Measurements from ENCODE around the gene CEACAM6.

The CEACAM6 gene

GRCh38 chr19:41799444-41800000 lies 44.2 kb downstream of the CEACAM6 start:
- DNase-seq: no peak

GRCh38 chr19:41801031-41801430 lies 45.7 kb downstream of the CEACAM6 start:
- no peak for DNase-seq

- no peak for DNase-seq
Measured at GRCh38 chr19:41801792-41802211, 46.5 kb downstream of the CEACAM6 start.

GRCh38 chr19:41802770-41803169 lies 47.4 kb downstream of the CEACAM6 start:
- no peak for DNase-seq

- DNase-seq: no peak
Measured at GRCh38 chr19:41804336-41804735, 49.0 kb downstream of the CEACAM6 start.

- no peak for DNase-seq
Measured at GRCh38 chr19:41807176-41807575, 51.8 kb downstream of the CEACAM6 start.

GRCh38 chr19:41808663-41809566 lies 53.6 kb downstream of the CEACAM6 start:
- no peak for DNase-seq

- DNase-seq: no peak
Measured at GRCh38 chr19:41810301-41810700, 55.0 kb downstream of the CEACAM6 start.

- no peak for DNase-seq
Measured at GRCh38 chr19:41811036-41811435, 55.7 kb downstream of the CEACAM6 start.

GRCh38 chr19:41811981-41812380 lies 56.7 kb downstream of the CEACAM6 start:
- no peak for DNase-seq

- DNase-seq: no peak
Measured at GRCh38 chr19:41813911-41814310, 58.6 kb downstream of the CEACAM6 start.

- DNase-seq: no peak
Measured at GRCh38 chr19:41815301-41815700, 60.0 kb downstream of the CEACAM6 start.

GRCh38 chr19:41816761-41817160 lies 61.4 kb downstream of the CEACAM6 start:
- DNase-seq: no peak

GRCh38 chr19:41821003-41821735 lies 65.8 kb downstream of the CEACAM6 start:
- no peak for DNase-seq

Measured in stimulated activated CD4-positive, alpha-beta T cell treated with anti-CD3 and anti-CD28 coated beads, Interleukin-12 subunit alpha, Interleukin-12 subunit beta, amount 100 ng/mL, for 4 hours (primary cell).